Vagina (tissue), 2 donors: ENCODE data around the gene CALCR.

Experiments used
- POLR2A ChIP-seq, 2 donors: fragments of 450-650 bp; IDR thresholded peaks; one replicate each; pipeline ENCODE4 v1.6.1; 2017; ENCODE audit warnings: antibody characterized with exemption in 2 of 2, mild to moderate bottlenecking in 2 of 2, moderate library complexity in 2 of 2
- POLR2AphosphoS5 ChIP-seq, 2 donors: sonication (generic); formaldehyde crosslinking; IDR thresholded peaks; one replicate each; pipeline ENCODE4 v1.9.0; 2017; ENCODE audit warnings: antibody characterized with exemption in 2 of 2, mild to moderate bottlenecking in 2 of 2, low read depth in 1 of 2; ENCODE audit not compliant: insufficient read depth in 1 of 2
- TF ChIP-seq, protein P1 (sequence below), 3 experiments: fragments of 450-650 bp in 2 of 3; fragments of 200-600 bp in 1 of 3; sonication (generic) in 1 of 3; IDR thresholded peaks; one replicate each; pipeline ENCODE4 v1.5.1; 2017 to 2019; ENCODE audit warnings: antibody characterized with exemption in 3 of 3, mild to moderate bottlenecking in 2 of 3, moderate library complexity in 2 of 3

GRCh38 chr7:93476491-93477344 lies 97.8 kb downstream of the CALCR start:
- no peak for TF ChIP-seq POLR2AphosphoS5 (IDR thresholded peaks at IDR 0.05; ENCODE audit: insufficient read depth in 1 of 2, low read depth in 1 of 2)
- TF ChIP-seq, protein P1, sequence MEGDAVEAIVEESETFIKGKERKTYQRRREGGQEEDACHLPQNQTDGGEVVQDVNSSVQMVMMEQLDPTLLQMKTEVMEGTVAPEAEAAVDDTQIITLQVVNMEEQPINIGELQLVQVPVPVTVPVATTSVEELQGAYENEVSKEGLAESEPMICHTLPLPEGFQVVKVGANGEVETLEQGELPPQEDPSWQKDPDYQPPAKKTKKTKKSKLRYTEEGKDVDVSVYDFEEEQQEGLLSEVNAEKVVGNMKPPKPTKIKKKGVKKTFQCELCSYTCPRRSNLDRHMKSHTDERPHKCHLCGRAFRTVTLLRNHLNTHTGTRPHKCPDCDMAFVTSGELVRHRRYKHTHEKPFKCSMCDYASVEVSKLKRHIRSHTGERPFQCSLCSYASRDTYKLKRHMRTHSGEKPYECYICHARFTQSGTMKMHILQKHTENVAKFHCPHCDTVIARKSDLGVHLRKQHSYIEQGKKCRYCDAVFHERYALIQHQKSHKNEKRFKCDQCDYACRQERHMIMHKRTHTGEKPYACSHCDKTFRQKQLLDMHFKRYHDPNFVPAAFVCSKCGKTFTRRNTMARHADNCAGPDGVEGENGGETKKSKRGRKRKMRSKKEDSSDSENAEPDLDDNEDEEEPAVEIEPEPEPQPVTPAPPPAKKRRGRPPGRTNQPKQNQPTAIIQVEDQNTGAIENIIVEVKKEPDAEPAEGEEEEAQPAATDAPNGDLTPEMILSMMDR (IDR thresholded peaks at IDR 0.05): no peak
- no peak for TF ChIP-seq POLR2A (IDR thresholded peaks at IDR 0.05)
